ENCODE measurements around the gene MLLT3. TPM values are rescaled to one million over a fixed set of nuclear protein-coding genes. Genes with fewer than 3 reads are reported as not detected.

The MLLT3 gene
- total and polyA plus RNA-seq, 2 of the 8 experiments (the other 6 are each of a cell fraction or from before 2014, with no cell fraction given), result 5.9 to 9.6 TPM

- no peak for TF ChIP-seq EZH2 (IDR thresholded peaks at IDR 0.05; ENCODE audit: low read depth, low read length, severe bottlenecking)
- TF ChIP-seq BCL11A (IDR thresholded peaks at IDR 0.05; ENCODE audit: low read depth in 2 of 2, low read length in 2 of 2), result no peak
- TF ChIP-seq SRF (IDR thresholded peaks at IDR 0.05; ENCODE audit: low read depth, low read length), result no peak
- TF ChIP-seq ASH2L (IDR thresholded peaks at IDR 0.05; ENCODE audit: low read length), result no peak
- no peak for TF ChIP-seq MAFK (IDR thresholded peaks at IDR 0.05; ENCODE audit: low read depth, low read length)
Observed at GRCh38 chr9:20442461-20443319, 179.6 kb downstream of the MLLT3 start (continued).

All from H1 (cell line).